Measurements from ENCODE around the gene S100A9.

Gene S100A9

DNA sequence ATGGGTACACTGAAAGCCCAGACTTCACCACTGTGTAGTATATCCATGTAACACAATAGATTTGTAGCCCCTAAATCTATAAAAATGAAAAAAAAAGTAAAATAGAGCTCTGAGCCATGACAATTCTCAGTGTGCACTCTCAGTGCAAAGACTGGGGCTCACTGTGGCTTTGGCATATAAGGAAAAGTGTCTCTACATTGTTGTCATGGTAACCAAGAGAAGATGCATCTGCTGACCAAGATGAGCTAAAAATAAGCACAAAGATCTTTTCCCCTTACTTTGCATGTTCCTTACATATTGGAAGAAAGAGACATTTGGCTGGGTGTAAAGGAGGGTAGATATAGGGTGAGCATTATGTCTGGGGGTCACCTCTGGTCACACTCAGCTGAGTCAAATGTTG, 21.0 kb upstream of the S100A9 start:
- FAIRE-seq = peak; percentile 56
- TF ChIP-seq POLR2AphosphoS5 (IDR thresholded peaks at IDR 0.05; ENCODE audit: low read depth, low read length) = no peak
- TF ChIP-seq POLR2A (IDR thresholded peaks at IDR 0.05; ENCODE audit: low read depth, low read length) = no peak
- TF ChIP-seq TAF1 (IDR thresholded peaks at IDR 0.05; ENCODE audit: borderline replicate concordance, low read depth, low read length) = no peak

DNA sequence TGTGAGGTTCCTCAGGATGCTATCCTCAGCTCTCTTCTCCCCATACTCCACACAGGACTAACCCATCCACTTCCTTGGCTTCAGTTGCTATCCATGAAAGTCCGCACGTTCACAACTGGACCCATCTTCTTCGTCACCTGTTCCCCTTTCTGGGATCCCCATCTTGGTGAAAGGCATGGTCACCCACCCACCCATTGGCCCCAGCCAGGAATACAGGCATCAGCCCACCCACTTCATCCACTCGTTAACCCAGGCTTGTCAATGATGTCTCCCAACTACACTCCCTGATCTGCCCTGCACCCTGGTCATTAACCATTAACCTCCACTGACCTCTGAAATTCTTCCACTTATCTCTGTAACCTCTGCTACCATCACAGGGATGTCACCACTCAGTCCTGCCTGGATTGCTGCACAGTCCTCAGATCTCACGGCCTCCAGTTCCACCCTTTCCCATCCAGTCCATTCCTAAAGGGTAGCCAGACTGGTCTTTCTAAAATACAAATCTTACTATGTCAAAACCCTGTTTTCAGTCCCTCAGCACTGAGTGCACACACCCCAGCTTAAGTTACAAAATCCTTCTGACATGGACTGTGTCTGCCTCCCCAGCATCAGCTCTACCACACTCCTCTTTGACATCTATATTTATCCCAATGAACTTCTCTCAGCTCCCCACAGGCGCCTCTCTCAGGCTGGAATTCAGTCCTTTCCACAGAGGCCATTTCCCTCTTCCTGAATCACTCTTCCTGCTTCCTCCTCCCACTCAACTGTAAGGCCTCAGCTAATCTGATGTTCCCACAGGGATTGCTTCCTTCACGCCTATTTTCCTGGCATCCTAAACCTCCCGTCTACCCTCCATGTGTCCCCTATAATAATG, 19.4 kb upstream of the S100A9 start:
- FAIRE-seq = no peak
- no peak for TF ChIP-seq TAF1 (IDR thresholded peaks at IDR 0.05; ENCODE audit: borderline replicate concordance, low read depth, low read length)
- TF ChIP-seq POLR2AphosphoS5 (IDR thresholded peaks at IDR 0.05; ENCODE audit: low read depth, low read length) = no peak

More for the DNA sequence above, 21.0 kb upstream of the S100A9 start:
- DNase-seq (ENCODE audit: insufficient read length) = no peak

DNA sequence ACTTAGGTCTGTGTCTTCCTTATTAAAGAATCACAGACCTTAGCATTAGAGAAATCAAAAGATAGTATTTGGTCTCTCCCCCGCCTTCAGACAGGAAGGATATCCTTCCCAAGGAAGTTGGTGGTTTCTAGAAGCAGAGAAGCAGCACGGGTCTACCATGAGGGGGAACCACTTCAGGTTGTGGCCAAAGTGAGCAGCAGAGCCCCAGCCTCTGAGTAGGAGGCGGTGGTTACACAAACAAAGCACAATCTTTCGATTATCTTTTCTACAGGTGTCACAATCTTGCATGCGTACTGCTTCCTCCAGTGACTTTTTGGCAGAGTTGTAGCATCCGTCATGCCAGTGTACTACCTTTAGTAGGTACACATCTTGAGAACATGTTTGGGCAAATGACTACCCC, 17.9 kb upstream of the S100A9 start:
- peak; percentile 58 for FAIRE-seq
- TF ChIP-seq POLR2AphosphoS5 (IDR thresholded peaks at IDR 0.05; ENCODE audit: low read depth, low read length) = no peak
- no peak for TF ChIP-seq POLR2A (IDR thresholded peaks at IDR 0.05; ENCODE audit: low read depth, low read length)
- TF ChIP-seq TAF1 (IDR thresholded peaks at IDR 0.05; ENCODE audit: borderline replicate concordance, low read depth, low read length) = no peak

More for the DNA sequence above, 19.4 kb upstream of the S100A9 start:
- no peak for DNase-seq (ENCODE audit: insufficient read length)

DNA sequence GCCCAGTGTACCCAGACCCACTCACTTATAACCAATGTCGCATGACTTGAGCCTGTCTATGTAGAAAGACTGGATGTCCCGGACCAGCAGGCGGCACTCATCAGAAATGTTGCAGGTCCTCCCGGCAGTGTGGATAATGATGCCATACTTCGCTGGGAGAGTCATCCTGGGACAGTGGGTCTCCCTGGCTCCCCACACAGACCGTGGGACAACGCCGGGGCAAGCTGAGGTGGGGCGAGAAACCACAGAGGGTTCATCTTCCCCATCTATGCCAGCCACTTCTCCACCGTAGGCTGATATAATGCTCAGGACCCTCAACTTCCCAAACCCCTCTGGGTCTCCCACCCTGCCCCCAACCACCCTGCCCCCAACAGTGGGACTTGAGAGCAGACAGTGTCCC, 17.3 kb upstream of the S100A9 start:
- no peak for TF ChIP-seq POLR2A (IDR thresholded peaks at IDR 0.05; ENCODE audit: low read depth, low read length)
- FAIRE-seq (no peak), DNase-seq (ENCODE audit: insufficient read length) (no peak)

More for the DNA sequence above, 17.9 kb upstream of the S100A9 start:
- no peak for DNase-seq (ENCODE audit: insufficient read length)

DNA sequence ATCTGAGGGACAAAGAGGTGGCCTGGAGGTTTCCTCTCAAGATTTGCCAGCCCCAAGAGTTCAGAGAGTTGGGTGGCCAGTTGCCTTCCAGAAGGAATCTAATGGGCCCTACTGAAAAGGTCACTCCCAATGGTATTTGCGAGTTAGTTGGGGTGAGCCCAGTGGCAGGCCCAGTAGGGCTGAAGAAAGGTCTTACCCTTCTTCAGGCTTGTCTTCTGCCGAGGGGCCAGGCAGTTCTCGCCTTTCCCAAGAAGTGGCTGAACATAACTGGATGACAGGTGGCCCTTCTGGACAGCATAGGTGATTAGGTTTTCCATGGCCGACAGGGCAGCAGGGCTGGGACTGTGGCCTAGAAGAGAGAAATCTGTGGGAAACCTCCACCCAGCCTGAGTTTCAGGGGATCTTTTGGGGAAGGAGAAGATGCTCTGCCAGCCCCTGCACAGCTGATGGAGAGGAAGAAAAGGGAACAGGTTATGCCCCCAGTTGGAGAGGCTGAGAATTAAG, 16.2 kb upstream of the S100A9 start:
- no peak for FAIRE-seq

DNA sequence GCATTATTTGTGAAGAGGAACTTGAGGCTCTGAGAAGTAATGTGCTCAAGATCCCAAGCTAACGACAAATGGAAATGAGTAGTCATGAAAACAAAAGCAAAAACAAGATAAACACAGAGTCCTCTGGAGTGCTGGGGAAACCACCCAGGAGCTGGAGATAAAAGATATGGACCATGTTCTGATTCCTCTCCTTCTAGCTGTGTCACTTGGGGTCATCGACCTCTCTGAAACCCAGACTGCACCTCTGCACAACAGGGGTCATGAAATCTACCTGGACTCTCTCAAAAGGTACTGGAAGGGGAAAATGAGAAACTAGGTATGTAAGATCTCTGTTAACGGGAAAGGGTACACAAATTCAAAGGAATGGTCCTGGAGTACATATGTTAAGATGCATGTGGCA, 15.5 kb upstream of the S100A9 start:
- DNase-seq (ENCODE audit: insufficient read length) (no peak), FAIRE-seq (no peak)
- TF ChIP-seq POLR2A (IDR thresholded peaks at IDR 0.05; ENCODE audit: low read depth, low read length) = no peak
- TF ChIP-seq TAF1 (IDR thresholded peaks at IDR 0.05; ENCODE audit: borderline replicate concordance, low read depth, low read length) = no peak
- no peak for TF ChIP-seq POLR2AphosphoS5 (IDR thresholded peaks at IDR 0.05; ENCODE audit: low read depth, low read length)

More for the DNA sequence above, 16.2 kb upstream of the S100A9 start:
- TF ChIP-seq POLR2AphosphoS5 (IDR thresholded peaks at IDR 0.05; ENCODE audit: low read depth, low read length) (no peak), POLR2A (IDR thresholded peaks at IDR 0.05; ENCODE audit: low read depth, low read length) (no peak), TAF1 (IDR thresholded peaks at IDR 0.05; ENCODE audit: borderline replicate concordance, low read depth, low read length) (no peak)
- DNase-seq (ENCODE audit: insufficient read length) = no peak

DNA sequence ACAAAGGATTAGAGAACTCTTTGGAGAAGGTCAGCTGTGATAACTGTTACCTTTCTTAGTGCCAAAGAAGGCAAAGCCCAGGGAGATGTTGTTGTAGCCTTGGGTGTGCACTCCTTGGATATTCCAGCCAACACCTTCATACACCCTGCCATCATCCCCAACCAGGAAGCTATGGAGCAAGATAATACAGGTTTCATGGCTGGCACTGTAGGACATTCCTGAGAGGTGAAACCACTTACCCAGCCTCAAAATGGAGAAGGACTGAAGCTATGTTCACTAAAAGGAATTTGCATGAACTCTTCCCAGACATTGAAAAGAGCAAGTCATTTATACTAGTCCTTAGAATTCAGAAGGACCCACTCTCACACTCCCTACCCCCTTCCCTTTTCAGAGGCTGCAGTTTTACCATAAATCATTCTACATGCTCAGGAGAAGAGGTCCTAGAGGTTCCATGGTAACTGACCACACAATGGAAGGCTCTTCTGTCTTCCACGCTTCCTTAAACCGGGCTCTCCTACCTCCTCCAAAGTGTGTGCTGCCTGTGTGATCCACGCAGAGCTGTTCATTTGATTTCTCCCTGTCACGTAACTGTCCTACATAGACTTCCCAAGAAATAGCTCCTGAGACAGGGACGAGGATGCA, 14.5 kb upstream of the S100A9 start:
- no peak for TF ChIP-seq TAF1 (IDR thresholded peaks at IDR 0.05; ENCODE audit: borderline replicate concordance, low read depth, low read length)
- TF ChIP-seq POLR2A (IDR thresholded peaks at IDR 0.05; ENCODE audit: low read depth, low read length) = no peak
- no peak for TF ChIP-seq POLR2AphosphoS5 (IDR thresholded peaks at IDR 0.05; ENCODE audit: low read depth, low read length)
- DNase-seq (ENCODE audit: insufficient read length) (no peak), FAIRE-seq (peak; percentile 68)

DNA sequence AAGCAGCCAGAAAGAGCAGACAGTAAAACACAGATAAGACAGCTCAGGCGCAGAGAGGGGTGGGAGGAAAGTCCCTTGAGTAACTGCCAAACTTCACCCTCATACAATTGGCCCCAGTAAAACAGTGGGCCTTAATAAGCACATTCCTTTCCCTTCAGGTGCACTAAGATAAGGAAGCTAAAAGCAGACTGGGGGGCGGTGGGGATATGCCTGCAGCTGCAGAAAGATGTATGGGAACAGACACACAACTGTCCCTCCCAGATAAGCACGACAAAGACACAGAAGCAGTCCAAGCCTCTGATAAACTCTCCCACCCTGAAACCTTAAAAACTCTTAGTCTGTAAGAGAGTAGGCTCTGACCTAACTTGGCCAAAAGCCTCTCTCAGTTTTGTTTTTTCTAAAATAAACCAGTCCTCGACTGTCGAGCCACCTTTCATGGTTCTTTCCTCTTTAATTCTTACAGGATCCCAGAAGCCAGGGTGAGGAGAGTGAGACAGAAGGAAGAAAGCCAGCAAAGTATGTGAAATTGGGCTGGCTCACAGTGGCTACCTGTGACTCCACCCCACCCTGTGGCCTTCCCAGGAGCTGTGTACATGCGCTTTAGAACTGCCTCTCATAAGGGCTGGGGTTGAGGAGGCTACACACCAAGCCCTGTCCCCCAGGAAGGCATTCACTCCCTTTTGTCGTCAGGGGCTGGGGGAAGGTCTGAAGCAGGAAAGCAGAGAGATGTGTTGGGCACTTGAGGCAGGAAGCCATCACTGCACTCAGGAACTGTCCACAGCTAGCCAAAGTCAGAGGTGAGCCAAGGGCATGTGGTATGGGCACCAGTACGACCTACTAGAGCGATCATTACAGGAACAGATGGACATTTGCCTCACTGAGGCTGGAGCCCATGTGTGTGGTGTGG, 13.6 kb upstream of the S100A9 start:
- no peak for DNase-seq (ENCODE audit: insufficient read length)
- TF ChIP-seq POLR2AphosphoS5 (IDR thresholded peaks at IDR 0.05; ENCODE audit: low read depth, low read length) (no peak; the same call in 1 of the 2 replicates), POLR2A (IDR thresholded peaks at IDR 0.05; ENCODE audit: low read depth, low read length) (peak; percentile 17; the same call in 1 of the 2 replicates)
- FAIRE-seq = peak; percentile 86

DNA sequence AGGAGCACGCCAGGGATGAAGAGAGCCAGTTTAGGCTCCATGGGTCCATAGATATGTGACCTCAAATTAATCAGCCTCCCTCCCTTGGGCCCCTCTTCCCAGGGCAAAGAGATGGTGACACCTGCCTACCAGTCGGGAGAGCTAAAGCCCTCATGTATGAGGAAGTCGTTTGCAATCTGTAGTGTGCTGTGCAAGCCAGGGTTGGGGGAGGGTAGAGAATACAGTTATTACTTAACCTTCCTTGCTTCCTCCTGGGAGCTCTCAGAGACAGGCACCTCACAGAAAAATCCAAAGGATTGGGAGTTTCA, 13.0 kb upstream of the S100A9 start:
- TF ChIP-seq TAF1 (IDR thresholded peaks at IDR 0.05; ENCODE audit: borderline replicate concordance, low read depth, low read length) (no peak), POLR2A (IDR thresholded peaks at IDR 0.05; ENCODE audit: low read depth, low read length) (peak; percentile 2; the same call in 1 of the 2 replicates)
- FAIRE-seq (peak; percentile 77), DNase-seq (ENCODE audit: insufficient read length) (no peak)

DNA sequence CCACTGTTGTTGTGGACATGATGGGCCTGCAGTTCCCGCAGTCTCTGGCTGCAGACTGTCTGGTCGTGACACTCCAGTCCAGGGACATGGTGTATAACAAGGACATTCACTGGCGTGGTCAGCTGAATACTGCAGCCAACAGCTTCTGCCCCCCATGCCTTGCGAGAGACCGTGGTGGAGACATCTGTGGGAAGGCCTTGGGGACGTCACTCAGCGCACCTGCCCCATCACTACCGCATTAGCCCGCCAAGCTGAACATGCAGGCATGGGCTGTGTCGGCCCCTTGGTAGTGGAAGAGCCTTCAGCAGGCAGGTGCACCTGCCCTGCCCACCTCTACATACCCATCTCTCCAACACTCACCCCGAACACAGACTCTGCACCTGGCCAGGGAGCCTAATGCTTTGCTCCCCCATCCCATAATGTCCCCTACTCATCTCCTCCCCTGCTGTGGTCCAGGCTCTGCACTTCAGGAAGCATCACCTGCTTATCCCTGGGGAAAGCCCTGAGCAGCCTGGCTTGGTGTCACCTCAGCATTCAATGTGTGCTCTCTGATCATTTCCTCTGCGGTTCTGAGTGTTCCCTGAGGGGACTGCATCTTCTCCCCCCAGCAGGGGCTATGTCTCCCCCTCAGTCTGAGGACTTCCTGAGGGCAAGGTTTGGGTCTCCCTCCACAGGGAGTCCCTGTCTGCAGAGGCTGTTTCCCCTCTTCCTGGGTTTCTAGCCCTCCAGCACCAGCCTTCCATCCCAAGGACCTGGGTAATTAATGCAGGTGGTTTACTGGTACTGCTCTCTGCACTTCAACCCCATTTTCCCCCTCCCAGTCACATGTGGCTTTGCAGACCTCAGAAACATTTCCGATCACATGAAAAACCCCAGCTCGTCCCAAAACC, 12.2 kb upstream of the S100A9 start:
- FAIRE-seq (peak; percentile 76), DNase-seq (ENCODE audit: insufficient read length) (no peak)
- no peak for TF ChIP-seq POLR2AphosphoS5 (IDR thresholded peaks at IDR 0.05; ENCODE audit: low read depth, low read length)
- TF ChIP-seq POLR2A (IDR thresholded peaks at IDR 0.05; ENCODE audit: low read depth, low read length) = peak; percentile 24; the same call in 1 of the 2 replicates
- no peak for TF ChIP-seq TAF1 (IDR thresholded peaks at IDR 0.05; ENCODE audit: borderline replicate concordance, low read depth, low read length)
